ENCODE data around the gene PMM2.
"Not testable (repeated sequence)": the region's sequence is repeated elsewhere in the genome, so short reads cannot be mapped to it uniquely, and the experiment has no call there.

Gene PMM2

DNA sequence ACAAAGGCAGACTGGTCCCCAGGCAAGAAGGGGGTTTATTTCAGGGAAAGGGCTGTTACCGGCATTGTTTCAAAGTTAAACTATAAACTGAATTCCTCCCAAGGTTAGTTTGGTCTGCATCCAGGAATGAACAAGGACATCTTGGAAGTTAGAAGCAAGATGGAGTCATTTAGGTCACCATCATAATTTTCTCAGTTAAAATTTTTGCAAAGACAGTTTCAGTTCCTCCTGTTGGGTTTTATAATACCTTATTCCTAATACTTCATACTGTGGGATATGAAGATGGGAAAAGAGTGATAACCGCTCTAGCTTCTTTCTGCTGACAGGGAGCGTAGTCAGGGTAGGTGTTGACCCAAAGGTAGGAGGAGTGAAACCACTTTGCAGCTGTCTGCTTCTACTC lies 24.8 kb downstream of the PMM2 start:
- DNase-seq, result no peak

DNA sequence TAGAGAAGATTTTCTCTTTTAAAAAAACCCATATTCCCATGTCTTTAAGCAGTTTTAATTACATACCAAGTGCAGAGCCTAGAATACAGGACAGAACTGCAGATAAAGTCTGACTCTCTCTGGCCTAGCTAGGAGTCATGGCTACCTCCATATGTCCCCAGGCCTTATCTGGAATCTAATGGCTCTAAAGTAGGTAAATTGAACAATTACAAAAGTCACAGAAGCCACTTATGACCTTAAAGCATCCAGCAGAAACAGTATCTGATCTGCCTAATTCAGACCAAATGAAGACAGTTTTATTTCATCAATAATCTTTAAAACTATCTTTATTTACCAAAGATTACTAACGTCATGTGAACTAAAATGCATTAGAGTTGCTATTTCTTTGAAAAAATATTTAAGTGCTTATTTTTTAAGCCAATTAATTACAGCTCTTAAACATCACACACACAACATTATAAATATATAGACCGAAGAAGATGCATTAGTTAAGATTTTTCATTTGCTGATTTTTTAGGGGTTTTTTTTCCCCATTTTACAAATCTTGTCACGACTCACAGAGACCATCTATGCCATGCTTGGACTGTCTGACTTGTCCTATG lies 28.7 kb downstream of the PMM2 start:
- no peak for DNase-seq

DNA sequence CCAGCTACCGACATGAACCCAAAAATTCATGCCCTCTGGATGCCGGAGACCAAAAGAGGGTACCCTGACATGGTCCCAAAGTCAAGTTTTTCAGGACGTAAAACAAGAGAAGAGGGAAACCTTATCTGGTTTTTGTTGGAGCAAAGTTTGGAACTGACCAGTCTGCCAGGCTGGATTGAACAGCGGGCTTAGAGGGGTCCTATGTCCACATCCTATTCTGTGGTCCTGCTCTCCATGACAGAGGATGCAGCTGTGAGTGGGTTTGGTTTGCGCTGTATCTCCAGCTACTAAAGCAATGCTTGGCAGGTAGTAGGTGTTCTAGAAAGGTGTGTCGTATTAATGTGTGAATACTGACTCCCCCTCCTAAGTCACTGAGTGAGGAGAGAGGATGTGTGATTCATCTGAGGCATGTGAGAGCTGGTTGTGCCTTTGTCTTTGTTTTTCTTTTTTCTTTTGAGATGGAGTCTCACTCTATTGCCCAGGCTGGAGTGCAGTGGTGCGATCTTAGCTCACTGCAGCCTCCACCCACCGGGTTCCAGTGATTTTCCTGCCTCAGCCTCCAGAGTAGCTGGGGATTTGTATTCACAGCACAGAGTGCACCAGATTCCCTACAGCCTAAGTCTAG lies 31.0 kb downstream of the PMM2 start:
- DNase-seq, result no peak

DNA sequence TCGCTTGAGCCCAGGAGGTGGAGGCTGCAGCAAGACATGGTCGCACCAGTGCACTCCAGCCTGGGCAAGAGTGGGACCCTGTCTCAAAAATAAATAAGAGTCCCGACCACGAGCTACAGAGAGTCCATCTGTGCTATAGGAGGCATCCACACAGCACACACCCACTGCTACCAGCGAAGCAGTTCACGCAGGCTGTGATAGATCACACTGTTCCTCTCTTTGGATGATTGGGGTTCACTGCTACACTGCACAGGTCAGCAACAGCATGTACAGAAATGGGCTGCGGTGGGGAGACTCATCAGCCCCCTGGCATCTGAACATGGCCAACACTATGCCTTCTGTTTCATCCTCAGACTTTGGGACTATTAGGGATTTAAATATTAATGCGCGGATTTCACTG lies 33.8 kb downstream of the PMM2 start:
- no peak for DNase-seq

DNA sequence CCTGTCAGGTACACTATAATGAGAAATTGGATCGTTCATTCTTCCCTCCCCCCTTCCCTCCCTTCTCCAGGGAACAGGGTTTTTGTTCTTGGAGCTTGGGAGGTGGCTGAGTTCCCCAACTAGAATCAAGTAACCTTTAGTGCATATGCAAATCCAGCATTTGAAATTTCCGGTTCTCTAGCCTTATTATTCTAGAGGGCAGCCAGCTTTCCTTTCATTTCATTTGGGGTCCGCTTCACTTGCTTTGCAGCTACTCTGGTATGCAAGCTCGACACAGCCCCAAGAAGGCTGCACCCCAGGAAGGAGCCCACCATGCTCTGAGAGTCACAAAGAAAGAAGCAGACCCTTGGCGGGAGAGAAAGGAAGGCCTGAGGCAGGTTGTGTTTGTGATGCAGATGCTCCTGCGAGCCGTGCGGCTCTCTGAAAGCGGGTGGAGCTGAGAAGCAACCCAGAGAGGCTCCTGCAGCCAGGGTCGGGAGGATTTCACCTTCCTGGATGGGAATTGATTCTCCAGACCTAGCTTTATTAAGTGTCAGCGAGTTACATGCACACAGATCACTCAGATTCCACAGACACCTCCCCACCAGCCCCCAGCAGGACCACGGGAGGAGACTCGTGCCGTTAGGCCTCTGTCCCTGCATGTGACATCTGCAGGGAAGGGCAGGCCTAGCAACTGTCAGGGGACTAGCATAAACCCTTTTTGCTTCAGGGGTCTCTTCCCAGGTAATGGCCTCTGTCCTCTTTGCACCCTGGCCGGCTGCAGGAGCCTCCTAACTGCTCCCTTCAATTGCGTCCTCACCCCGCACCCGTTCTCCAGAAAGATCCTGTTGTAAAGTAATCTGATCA lies 34.5 kb downstream of the PMM2 start:
- DNase-seq, result no peak

DNA sequence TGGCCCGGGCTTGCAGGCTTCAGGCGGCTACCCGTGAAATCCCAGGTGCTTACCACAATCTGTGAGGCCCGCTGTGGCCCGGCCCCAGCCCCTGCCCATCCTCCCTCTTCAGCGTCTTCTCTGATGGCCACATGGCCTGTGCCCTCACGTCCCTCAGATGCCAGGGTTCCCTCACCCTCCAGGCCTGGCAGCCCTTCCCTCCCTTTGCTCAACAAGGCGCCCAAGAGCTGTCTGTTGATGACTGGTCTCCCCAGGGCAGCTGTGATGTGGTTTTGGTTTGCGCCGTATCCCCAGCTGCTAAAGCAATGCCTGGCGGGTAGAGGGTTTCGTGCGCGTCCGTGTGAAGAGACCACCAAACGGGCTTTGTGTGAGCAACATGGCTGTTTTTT lies 35.1 kb downstream of the PMM2 start:
- DNase-seq, result no peak

DNA sequence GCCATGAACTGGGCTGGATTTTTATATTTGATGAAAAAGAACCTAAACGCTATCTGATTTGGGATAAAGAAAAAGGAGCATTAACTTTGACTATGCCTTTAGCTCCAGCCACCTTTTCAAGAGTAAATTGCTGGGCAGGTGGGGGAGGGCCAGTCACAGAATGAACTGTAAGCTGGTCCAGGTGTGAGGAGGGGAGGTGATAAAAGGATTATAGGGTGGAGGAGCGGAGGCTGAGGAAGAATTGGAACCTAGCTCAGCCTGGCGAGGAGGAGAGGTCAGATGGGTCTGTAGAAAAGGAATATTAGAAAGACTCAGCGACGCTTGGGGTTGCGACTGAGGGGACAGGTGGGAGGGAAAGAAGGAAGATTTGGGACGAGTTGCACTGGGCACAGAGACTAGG lies 39.2 kb downstream of the PMM2 start:
- not testable (repeated sequence) for DNase-seq

DNA sequence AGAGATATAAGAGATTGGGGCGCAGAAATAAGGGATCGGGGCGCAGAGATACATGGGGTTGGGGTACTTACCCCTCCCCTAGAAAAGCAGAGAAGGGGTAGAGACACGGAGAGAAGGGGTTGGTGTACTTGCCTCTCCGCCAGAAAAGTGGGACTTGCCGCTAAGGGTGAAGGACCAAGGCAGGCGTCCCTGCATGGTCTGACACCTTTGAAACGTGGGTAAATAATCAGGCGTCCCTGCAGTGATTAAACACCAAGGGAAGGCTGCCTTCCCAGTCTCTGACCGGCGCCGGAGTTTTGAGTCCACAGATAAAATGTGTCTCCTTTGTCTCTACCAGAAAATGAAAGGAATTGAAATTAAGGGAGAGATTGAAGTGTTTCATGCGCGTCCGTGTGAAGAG lies 40.0 kb downstream of the PMM2 start:
- not testable (repeated sequence) for DNase-seq

DNA sequence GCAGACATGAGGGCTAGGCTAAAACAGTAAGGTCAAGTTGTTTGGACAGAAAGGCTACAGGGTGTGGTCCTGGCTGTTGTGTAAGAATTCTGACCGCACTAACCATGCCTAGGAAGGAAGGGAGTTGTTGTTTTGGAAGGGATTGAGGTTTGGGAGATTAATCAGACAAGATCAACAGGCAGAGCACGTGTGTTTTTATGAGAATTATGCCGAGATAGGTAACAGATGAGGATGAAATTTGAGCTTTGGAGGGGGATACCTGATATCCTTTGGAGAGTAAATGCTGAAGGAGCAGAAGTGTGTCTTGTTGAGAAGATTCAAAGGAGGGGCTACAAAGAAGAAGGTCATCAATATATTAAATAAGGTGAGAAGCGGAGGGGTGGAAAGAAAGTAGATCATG lies 44.4 kb downstream of the PMM2 start:
- not testable (repeated sequence) for DNase-seq

DNA sequence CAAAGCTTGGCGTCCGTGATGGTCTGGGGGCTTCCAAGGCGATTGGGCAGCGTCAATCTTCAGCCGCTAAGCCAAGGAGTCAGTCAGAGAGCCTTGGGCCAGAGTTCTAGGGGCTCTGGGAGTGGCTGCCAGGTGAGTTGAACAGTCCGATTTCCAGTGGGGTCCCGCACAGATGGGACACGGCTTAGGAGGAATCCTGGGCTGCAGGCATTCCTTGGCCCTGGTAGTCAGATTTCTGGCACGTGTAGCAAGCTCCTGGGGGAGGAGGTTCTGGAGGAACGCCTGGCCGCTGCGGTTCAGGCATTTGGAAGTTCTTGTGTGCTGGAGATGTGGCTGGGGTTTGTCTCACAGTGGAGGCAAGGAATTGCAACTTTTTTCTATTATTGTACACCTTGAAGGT lies 45.7 kb downstream of the PMM2 start:
- DNase-seq, result not testable (repeated sequence)

DNA sequence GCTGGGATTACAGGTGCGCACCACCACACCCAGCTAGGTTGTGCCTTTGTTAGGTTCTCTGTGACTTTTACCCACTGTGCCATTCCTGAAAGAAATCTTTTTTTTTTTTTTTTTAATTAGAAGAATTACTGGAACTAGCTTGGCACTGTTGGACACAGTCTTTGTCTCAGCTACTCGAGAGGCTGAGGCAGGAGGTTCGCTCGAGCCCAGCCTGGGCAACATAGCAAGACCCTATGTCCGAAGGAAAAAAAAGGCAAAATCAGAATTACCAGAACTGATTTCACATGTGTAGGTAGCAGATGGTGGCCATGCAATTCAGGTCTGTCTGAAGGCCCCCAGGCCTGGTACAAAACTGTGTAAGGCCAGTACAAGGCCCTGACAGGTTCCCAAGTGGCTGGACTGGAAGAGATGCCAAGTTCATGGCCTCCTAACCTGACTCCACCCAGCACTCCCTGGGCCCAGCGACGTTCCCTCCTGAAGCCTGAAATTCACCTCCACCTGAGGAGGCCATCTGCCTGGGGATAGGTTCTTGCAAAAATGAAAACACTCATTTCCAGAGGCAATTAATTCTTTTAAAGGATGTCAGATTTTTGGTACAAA lies 48.2 kb downstream of the PMM2 start:
- DNase-seq, result no peak

DNA sequence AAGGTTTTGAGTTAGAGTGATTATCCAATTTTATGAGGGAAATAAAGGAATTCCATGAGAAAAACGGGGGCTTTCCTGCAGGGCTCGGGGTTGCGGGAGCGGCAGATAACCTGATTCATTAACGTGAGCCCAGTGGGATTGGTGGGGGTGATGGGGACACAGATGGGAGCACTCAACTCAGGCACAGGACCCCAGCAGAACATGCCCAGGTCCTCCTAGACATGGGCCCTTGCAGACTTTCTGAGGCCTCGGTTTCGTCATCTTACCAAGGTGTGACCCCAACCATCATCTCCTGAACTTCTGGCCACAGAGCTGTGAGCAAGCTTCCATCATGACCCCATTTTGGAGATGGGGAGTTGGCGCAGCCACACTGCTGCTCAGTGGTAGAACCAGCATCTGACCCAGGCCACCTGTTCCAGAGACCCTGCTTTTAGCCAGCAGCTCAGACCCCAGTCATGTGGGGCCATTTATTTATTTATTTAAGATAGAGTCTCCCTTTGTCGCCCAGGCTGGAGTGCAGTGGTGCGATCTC lies 48.8 kb downstream of the PMM2 start:
- no peak for DNase-seq

DNA sequence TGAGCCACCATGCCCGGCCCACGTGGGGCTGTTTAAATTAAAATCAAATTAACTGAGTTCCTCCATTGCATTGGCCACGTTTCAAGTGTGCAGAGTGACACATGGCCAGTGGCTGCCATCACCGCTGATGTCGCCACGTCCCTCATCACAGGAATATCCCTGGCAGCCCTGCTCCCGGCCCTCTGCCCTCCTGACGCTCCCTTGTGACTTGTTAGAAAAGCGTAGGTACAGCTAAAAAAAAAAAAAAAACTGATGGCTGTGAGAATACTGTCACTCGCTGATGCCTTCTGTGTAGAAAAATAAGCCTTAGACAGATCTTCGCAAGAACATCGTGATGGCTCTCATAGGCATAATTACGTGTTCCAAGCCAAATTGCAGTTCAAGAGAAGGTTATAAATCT lies 49.5 kb downstream of the PMM2 start:
- DNase-seq, result no peak

DNA sequence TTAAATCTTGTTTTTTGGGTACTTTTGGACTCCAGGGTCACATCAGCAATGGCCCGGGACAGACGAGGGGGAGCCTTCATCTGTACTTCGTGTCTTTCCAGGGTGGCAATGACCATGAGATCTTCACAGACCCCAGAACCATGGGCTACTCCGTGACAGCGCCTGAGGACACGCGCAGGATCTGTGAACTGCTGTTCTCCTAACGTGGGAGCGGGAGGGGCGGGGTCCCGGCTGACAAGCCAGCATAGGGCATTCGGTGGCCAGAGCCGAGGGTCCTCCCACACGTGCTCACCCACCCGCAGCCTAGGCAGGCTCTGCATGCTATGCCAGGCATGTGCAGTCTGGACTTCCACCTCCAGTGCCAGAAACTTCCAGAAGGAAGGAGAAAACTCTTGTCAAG lies 50.0 kb downstream of the PMM2 start:
- no peak for DNase-seq

DNA sequence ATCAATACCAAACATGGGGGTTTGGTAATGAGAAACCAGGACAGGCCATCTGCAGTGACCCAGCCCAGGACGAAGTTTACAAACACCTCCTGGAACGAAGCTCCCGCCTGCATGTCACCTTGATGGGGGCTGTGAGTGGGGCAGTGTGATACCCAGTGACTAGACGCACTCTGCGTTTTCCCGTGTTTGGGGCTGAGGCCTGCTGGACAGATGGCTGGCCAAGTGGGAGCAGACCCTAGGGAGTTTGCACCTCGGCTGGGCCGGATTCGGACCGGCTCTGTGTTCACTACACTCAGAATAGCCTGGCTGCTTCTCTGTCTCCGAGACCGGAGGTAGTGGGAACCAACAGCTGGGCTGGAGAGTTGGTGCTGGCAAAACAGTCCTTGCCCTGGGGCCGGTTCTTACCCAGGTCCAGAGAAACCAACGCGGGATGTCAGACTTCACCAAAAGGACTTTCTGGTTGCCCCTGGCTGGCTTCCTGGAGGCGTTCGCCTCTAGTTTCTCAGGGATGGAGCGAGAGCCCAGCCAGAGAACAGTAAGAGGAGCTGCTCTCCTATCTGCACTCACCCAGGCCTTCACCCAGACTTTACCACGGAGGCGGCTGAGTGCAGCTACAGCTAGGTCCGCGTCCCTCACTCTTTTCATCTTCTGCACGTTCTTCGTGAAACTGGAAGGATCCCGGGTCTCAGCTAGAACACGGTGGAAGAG lies 50.7 kb downstream of the PMM2 start:
- no peak for DNase-seq

DNA sequence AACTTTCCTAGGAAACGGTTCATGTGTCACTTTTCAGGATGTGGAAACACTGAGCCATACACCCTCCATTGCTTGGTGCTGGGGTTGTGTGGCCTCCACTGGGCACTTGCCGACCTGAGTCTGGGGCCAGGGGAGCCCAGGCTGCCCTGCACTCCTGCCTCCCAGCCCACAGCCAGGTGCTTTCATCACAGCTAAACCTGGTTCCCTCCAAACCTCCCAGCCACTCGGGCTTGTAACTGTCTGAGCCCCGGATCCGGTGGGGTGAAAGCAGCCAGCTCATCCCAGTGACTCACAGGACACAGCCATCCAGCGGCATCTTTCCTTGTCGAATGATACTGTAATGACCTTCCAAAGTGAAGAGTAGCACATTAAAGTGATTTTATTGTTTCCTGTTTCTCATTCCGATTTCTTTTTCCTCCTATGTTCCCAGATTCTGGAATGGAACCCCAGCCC lies 51.3 kb downstream of the PMM2 start:
- no peak for DNase-seq

DNA sequence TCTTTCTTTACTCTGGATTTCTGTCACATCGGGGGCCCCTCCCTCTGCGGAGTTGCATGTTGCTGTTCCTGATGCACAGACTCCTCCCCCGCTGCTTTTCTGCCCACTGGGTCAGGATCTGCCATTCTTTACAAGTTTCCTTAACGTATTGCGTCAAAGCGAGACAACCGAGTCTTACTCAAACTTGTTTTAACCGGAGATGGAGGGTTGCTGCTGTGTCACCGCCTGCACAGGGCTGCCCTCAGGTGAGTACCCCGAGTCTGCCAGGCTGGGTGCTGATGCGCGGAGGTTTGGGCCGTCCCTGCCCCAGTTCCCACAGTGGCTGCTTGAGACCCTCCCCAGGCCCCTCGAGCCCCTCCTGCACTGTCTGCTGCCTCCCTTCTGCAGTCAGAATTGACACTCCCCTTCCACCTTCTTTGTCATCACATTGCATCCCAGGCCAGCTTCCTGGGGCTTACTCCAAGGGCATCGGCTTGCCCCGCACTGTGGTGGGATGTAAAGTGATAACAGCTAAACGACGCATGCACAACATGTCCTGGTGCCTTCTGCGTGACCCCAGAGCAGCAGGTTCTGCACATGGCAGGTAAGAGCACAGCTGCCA lies 51.9 kb downstream of the PMM2 start:
- no peak for DNase-seq

DNA sequence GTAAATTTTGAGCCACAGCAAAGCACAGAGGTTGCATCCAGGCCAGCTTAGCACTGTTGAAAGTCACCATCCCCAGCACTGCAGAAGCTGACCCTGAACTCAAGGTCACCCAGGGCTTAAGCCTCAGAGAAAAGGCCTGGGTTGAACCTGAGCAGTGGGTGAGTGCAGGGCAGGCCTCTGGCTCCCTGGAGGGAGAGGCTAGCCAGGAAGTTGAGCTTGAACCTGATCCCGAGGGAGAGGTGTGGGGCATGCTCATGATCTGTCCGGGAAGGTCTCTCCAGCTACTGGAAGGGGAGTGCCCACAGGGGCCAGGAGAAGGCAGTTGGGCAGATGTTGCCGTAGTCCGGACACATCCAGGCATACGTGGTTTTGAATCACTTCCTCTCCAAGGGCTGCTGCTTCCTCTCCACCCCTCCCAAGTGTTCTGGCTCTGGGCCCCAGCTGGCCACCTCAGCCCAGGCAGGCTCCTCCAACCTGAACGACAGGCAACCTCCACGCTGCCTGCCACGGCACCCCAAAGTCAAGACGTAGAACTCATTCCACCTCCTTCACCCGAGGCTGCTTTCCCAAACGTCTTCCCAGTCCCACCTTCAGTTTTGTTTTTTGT lies 52.7 kb downstream of the PMM2 start:
- no peak for DNase-seq

DNA sequence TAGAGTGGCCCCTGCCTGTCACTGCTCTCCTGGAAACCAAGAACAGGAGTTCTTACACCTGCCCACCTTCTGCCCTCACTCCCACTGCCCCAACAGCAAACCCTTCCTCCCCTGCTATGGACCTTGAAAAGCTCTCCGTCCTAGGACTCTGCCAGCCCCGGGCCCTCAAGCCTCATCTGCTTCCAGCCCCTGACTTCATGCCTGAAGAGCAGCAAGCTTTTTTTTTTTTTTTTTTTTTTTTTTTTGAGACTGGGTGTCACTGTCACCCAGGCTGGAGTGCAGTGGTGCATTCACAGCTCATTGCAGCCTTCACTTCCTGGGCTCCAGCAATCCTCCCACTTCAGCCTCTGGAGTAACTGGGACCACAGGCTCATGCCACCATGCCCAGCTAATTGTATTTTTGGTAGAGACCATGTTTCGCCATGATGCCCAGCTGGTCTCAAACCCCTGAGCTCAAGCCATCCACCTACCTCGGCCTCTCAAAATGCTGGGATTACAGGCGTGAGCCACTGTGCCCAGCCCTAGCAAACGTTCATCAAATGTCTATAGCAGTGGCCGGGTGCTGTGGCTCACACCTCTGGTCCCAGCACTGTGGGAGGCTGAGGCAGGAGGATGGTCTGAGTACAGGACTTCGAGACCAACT lies 54.2 kb downstream of the PMM2 start:
- no peak for DNase-seq

DNA sequence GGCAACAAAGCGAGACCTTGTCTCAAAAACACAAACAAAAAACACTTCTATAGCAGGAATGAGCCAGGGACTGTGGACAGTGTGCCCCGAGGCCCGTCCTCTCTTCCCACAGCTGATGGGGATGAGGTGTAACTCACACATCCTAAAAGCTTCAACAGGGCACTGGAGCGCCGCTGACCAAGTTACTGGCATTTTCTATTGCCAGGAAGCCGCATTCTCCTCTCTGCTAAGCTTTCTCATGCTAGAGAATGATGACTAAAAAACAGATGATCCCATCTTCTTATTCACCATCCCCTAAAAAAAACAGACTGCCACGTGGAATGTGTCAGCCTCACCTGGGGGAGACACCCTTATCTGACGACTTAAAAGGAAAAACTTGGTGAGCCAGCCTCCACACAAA lies 54.9 kb downstream of the PMM2 start:
- DNase-seq, result no peak

DNA sequence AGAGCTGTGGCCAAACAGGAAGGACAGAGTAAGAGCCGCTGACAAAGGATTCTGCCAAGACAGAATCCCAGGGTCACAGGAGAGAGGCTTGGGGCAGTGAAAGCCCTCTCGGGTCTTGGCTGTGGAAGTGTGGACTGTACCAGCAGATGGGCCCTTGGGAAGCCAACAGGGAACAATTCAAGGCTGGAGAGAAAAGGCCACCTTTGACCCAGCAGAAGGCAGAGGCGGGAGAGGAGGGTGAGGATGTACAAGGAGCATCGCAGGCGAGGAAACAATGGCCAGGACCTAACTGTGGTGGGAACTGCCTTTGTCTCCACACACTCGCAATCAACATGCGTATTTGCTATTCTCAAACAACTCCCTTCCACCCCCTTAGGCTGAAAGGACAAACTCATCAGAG lies 55.5 kb downstream of the PMM2 start:
- no peak for DNase-seq

All from hippocampal formation (tissue), 2 donors.